Activated B cell treated with CpG ODN at 0.5 μM for 24 hours (primary cell): Measurements from ENCODE around the gene CEMIP. TPM values are rescaled to one million over a fixed set of nuclear protein-coding genes. Genes with fewer than 3 reads are reported as not detected.
"Not testable (repeated sequence)": the region's sequence is repeated elsewhere in the genome, so short reads cannot be mapped to it uniquely, and the experiment has no call there.

Experiments
- ATAC-seq: fragments of 200-7000 bp; cut with Tn5 transposase; one replicate; pipeline ENCODE4 v1.10.0; 2021; ENCODE audit warnings: low read depth, mild to moderate bottlenecking, moderate library complexity
- CTCF ChIA-PET: fragments of 350-600 bp; sonication (Branson Sonifier 250); formaldehyde crosslinking; loops from one replicate; lab custom pipeline; 2021; ENCODE audit warnings: antibody characterized with exemption; lab: Charles Lee
- POLR2A ChIA-PET: fragments of 350-600 bp; sonication (Branson Sonifier 250); formaldehyde crosslinking; loops from one replicate; lab custom pipeline; 2021; ENCODE audit warnings: antibody characterized with exemption; lab: Charles Lee
- DNase-seq: peaks from one replicate; pipeline ENCODE4 v3.0.0; 2022
- H3K27ac Mint-ChIP-seq: one replicate; pipeline ENCODE4 v1.8.0; 2020; ENCODE audit warnings: mixed read lengths
- H3K27me3 Mint-ChIP-seq: one replicate; pipeline ENCODE4 v1.8.0; 2021; ENCODE audit warnings: mixed read lengths
- H3K36me3 Mint-ChIP-seq: one replicate; pipeline ENCODE4 v1.8.0; 2021; ENCODE audit warnings: low read depth, mixed read lengths
- H3K4me1 Mint-ChIP-seq: one replicate; pipeline ENCODE4 v1.8.0; 2021; ENCODE audit warnings: mixed read lengths
- H3K4me3 Mint-ChIP-seq: one replicate; pipeline ENCODE4 v1.8.0; 2020; ENCODE audit warnings: mild to moderate bottlenecking, mixed read lengths
- H3K9me3 Mint-ChIP-seq: one replicate; pipeline ENCODE4 v1.8.0; 2020; ENCODE audit warnings: mixed read lengths
- intact Hi-C: fragments of 100-400 bp; cut with micrococcal nuclease; formaldehyde crosslinking; loops from one replicate; pipeline ENCODE4 v1.15.1; 2024
- total RNA-seq: library from RNA; stranded (reverse); gene quantifications from 2 replicates; pipeline ENCODE4 v1.2.3, GENCODE V29; 2022
- TF ChIP-seq, protein P1 (sequence below): fragments of 200-600 bp; IDR thresholded peaks from one replicate; pipeline ENCODE4 v1.8.0; 2022; ENCODE audit warnings: antibody characterized with exemption, mild to moderate bottlenecking

The CEMIP gene
- total RNA-seq, 1 donor from 2014 or later = not detected

DNA sequence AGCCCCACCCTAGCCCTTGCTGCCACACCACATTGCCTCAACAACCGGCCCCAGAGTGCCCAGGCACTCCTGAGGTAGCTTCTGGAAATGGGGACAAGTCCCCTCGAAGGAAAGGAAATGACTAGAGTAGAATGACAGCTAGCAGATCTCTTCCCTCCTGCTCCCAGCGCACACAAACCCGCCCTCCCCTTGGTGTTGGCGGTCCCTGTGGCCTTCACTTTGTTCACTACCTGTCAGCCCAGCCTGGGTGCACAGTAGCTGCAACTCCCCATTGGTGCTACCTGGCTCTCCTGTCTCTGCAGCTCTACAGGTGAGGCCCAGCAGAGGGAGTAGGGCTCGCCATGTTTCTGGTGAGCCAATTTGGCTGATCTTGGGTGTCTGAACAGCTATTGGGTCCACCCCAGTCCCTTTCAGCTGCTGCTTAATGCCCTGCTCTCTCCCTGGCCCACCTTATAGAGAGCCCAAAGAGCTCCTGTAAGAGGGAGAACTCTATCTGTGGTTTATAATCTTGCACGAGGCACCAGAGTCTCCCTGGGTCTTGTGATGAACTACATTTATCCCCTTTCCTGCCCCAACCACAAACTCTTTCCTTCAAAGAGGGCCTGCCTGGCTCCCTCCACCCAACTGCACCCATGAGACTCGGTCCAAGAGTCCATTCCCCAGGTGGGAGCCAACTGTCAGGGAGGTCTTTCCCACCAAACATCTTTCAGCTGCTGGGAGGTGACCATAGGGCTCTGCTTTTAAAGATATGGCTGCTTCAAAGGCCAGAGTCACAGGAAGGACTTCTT lies 171.3 kb downstream of the CEMIP start:
- Mint-ChIP-seq H3K27ac (no peak overlapping the region), H3K9me3 (no peaks in the 10 kb centered on the region), H3K27me3 (no peaks in the 10 kb centered on the region), H3K4me3 (no peak overlapping the region), H3K4me1 (peaks cover 11% of the 10 kb centered on the region), H3K36me3 (peaks cover 62% of the 10 kb centered on the region)
- ChIA-PET POLR2A (no interaction called here), CTCF (no interaction called here)
- DNase-seq (no peak), ATAC-seq (no peak)
- intact Hi-C loops = no loop called here
- TF ChIP-seq, protein P1, sequence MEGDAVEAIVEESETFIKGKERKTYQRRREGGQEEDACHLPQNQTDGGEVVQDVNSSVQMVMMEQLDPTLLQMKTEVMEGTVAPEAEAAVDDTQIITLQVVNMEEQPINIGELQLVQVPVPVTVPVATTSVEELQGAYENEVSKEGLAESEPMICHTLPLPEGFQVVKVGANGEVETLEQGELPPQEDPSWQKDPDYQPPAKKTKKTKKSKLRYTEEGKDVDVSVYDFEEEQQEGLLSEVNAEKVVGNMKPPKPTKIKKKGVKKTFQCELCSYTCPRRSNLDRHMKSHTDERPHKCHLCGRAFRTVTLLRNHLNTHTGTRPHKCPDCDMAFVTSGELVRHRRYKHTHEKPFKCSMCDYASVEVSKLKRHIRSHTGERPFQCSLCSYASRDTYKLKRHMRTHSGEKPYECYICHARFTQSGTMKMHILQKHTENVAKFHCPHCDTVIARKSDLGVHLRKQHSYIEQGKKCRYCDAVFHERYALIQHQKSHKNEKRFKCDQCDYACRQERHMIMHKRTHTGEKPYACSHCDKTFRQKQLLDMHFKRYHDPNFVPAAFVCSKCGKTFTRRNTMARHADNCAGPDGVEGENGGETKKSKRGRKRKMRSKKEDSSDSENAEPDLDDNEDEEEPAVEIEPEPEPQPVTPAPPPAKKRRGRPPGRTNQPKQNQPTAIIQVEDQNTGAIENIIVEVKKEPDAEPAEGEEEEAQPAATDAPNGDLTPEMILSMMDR = no peak

DNA sequence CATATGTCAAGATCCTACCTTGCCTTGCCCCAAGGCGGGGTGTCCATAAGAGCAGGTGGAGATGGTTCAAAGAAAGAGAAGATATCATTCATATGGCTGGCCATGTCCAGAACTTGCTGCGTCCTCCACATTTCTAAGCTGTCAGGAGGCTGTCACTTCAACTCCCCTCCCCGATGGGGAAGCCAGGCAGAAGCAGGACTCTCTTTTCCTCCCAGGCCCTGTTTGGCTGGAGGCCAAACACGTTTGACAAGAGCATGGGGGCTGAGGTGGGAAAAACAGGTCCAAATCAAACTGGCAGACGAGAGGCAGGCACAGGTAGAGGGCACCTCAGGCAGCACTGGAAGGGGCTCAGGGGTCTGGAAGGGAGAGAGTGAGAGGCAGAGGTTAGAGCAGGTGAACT lies 172.8 kb downstream of the CEMIP start:
- POLR2A ChIA-PET = interaction anchor here (0.7 kb wide), 1 partner anchor 55 kb away, joined by 3 read pairs; no protein-coding TSS in a partner anchor
- ATAC-seq (no peak), DNase-seq (no peak)
- H3K4me1 Mint-ChIP-seq = no peaks in the 10 kb centered on the region
- no peak overlapping the region for H3K4me3 Mint-ChIP-seq
- H3K27me3 Mint-ChIP-seq = no peaks in the 10 kb centered on the region
- no peak overlapping the region for H3K27ac Mint-ChIP-seq
- H3K36me3 Mint-ChIP-seq = peaks cover 57% of the 10 kb centered on the region
- intact Hi-C loops = no loop called here
- TF ChIP-seq, protein P1 = no peak
- CTCF ChIA-PET = no interaction called here
- no peaks in the 10 kb centered on the region for H3K9me3 Mint-ChIP-seq

DNA sequence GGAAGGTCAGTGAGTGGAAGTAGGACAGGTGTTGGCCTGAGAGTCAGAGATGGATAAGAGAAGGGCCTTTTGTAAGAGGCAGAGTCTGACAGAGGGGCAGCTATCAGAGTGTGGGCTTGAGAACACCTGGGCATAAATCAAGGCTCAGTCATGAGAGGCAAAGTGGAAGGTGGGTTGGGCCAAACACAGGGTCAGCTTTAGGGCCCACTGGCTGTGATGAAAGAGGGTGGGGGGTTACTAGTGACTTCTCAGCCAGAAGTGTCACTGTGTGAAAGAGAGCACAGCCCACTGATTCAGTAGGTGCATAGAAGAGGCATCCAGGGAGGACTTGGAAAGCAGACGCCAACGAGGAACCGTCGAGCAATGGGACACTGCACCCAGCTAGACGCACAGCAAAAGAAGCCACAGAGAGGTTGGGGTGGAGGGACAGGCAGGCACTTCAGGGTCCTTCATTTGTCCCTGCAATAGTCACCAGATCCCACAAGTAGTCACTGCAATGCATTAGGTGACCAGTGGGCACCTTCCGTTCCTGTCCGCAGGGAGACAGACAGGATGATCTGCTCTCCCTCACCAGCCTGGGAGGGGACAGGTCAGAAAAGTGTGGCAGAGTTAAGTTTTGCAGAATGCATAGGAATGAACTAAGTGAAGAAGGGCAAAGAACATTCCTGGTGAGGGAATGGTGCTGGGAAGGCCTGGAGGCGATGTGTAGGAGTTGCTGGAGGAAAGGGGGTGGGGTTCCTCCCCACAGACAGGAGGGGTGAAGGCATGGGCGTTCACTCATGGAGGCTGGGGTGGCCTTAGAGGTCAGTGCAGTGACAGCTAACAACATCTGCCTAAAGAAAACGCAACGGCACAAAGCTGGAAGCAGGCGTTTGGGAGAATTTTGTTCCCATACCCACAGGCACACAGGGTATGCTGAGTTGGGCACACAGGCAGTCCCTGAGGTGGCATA lies 174.1 kb downstream of the CEMIP start:
- no peak overlapping the region for H3K4me3 Mint-ChIP-seq
- no peak for ATAC-seq
- no peak for DNase-seq
- TF ChIP-seq, protein P1 = no peak
- peaks cover 46% of the 10 kb centered on the region for H3K36me3 Mint-ChIP-seq
- no peaks in the 10 kb centered on the region for H3K4me1 Mint-ChIP-seq
- ChIA-PET POLR2A (no interaction called here), CTCF (no interaction called here)
- no peak overlapping the region for H3K27ac Mint-ChIP-seq
- H3K27me3 Mint-ChIP-seq = no peaks in the 10 kb centered on the region
- H3K9me3 Mint-ChIP-seq = no peaks in the 10 kb centered on the region
- intact Hi-C loops = no loop called here

DNA sequence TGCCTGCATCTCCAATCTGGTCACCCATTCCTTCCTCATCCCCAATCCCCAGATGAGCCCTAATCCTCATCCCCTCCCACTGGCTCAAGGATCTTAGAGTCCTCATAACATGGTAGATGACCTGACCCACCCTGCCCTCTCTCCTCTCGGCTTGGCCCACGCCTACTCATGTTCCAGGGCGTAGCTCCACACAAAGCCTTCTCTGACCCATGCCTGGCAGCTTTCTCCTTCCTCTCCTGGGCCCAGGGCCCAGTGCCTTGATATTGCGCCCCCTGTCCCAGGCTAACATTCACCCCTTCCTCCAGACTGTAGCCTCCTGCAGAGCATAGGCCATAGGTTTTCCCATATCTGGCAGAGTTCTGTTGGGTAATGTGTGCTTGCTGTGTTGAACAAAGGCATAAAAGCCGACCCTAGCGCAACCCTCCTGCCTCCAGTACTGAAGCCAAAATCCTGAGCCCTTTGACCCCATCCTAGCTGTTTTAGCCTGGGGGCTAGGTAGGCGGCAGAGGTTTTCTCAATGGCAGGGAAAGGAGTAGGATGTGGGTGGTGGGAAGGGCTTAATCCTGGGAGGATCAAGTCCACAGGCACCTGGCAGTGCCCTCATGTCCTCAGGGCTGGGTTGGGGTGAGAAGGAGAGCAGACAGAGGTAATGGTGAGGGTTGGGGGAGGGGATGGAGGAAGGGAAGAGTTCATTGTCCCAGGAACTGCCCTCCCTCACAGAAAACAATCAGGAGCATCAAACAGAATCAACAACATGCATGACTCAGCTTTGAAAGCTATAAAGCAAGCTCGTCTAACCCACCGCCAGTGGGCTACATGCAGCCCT lies 175.0 kb downstream of the CEMIP start:
- Mint-ChIP-seq H3K27me3 (no peaks in the 10 kb centered on the region), H3K9me3 (no peaks in the 10 kb centered on the region), H3K4me3 (no peak overlapping the region), H3K36me3 (peaks cover 44% of the 10 kb centered on the region), H3K4me1 (no peaks in the 10 kb centered on the region), H3K27ac (no peak overlapping the region)
- intact Hi-C loops = no loop called here
- CTCF ChIA-PET = interaction anchor here (0.9 kb wide), 1 partner anchor 16 kb away, joined by 4 read pairs; no protein-coding TSS in a partner anchor
- DNase-seq = no peak
- ATAC-seq = no peak
- POLR2A ChIA-PET = no interaction called here
- TF ChIP-seq, protein P1 = no peak

DNA sequence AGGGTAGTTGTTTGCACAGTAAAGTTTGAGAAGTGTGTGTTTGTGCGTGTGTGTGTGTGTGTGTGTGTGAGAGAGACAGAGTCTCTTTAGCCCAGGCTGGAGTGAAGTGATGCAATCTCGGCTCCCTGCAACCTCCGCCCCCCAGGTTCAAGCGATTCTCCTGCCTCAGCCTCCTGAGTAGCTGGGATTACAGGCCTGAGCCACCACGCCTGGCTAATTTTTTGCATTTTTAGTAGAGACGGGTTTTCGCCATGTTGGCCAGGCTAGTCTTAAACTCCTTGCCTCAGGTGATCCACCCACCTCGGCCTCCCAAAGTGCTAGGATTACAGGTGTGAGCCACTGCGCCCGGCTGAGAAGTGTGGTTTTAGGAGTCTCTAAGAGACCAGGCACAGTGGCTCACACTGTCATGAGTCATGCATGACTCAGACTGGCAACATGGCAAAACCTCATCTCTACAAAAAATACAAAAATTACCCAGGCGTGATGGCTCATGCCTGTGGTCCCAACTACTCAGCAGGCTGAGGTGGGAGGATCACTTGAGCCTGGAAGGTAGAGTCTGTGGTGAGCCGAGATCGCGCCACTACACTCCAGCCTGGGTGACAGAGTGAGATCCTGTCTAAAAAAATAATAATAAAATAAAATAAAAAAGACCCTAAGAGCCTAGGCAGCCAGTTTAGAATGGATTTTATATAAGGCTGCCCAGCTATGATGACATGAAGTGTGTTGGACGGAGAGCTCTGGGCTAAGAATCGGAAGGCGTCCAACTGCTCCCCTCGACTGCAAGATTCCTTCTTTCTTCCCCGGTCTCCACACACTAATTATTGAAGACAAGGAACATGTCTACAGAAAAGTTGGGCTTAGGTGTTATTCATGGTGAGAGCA lies 176.6 kb downstream of the CEMIP start:
- ATAC-seq = peak; percentile 89
- intact Hi-C loops, DNase-seq: not testable (repeated sequence)

More for the DNA sequence above, 176.6 kb downstream of the CEMIP start:
- H3K27me3 Mint-ChIP-seq, H3K27ac Mint-ChIP-seq, H3K9me3 Mint-ChIP-seq, H3K4me3 Mint-ChIP-seq, CTCF ChIA-PET, H3K4me1 Mint-ChIP-seq: not testable (repeated sequence)
- H3K36me3 Mint-ChIP-seq = peaks cover 41% of the 10 kb centered on the region
- POLR2A ChIA-PET = interaction anchor here (0.7 kb wide), 1 partner anchor 64 kb away, joined by 4 read pairs; no protein-coding TSS in a partner anchor
